Lower leg skin (tissue), 4 donors: ENCODE data around the gene NKD1. TPM values are rescaled to one million over a fixed set of nuclear protein-coding genes. Genes with fewer than 3 reads are reported as not detected.

Experiments
- DNase-seq, 2 donors: peaks; one replicate each; pipeline ENCODE4 v3.0.0-alpha.2; 2019; ENCODE audit warnings: low spot score in 2 of 2
- H3K4me3 ChIP-seq: fragments of 200-600 bp; sonication (generic); 2 replicates; pipeline ENCODE4 v1.5.1; 2017; ENCODE audit warnings: mild to moderate bottlenecking, low read depth; ENCODE audit not compliant: poor library complexity, severe bottlenecking
- CTCF ChIP-seq, 3 donors: fragments of 450-650 bp; IDR thresholded peaks; one replicate each; pipeline ENCODE4 v1.5.1; 2016; ENCODE audit warnings: antibody characterized with exemption in 3 of 3, mild to moderate bottlenecking in 3 of 3, moderate library complexity in 2 of 3
- POLR2A ChIP-seq, 2 donors: fragments of 450-650 bp; IDR thresholded peaks; one replicate each; pipeline ENCODE4 v1.6.1; 2016 to 2017; ENCODE audit warnings: antibody characterized with exemption in 2 of 2, mild to moderate bottlenecking in 1 of 2, moderate library complexity in 1 of 2
- WGBS, 2 donors: methylation state at CpG; one replicate each; pipeline ENCODE4 v1.1.5; 2018; 5-methylcytosine and 5-hydroxymethylcytosine counted together
- intact Hi-C: fragments of 100-400 bp; cut with DNase I; formaldehyde crosslinking; loops from one replicate; pipeline ENCODE4 v1.15.0; 2023; ENCODE audit warnings: low total_unique reads
- total RNA-seq, 4 donors: library from RNA; depleted of rRNA; stranded (reverse); fragments of >200 nt; gene quantifications; one replicate each; pipeline ENCODE4 v1.1.0, GENCODE V29; 2016

The NKD1 gene
- total RNA-seq, 4 donors from 2014 or later: 5.1 to 15.2 (median 7.2) TPM

GRCh38 chr16:50611995-50612848 is 64.0 kb downstream of the NKD1 start:
- TF ChIP-seq CTCF (IDR thresholded peaks at IDR 0.05): no peak
- TF ChIP-seq POLR2A (IDR thresholded peaks at IDR 0.05): no peak

GRCh38 chr16:50612849-50613198 is 64.6 kb downstream of the NKD1 start:
- 85 to 88% methylated on average over 6 of the region's 6 CpGs for WGBS, 2 donors
- no peak for TF ChIP-seq CTCF (IDR thresholded peaks at IDR 0.05)
- TF ChIP-seq POLR2A (IDR thresholded peaks at IDR 0.05): no peak
- intact Hi-C loops: no loop called here
- no peak overlapping the region for H3K4me3 ChIP-seq
- DNase-seq: no peak

More at GRCh38 chr16:50611995-50612848, 64.0 kb downstream of the NKD1 start:
- H3K4me3 ChIP-seq: no peak overlapping the region
- intact Hi-C loops: no loop called here
- WGBS, 2 donors: 89 to 95% methylated on average over 10 of the region's 10 CpGs
- DNase-seq: no peak

GRCh38 chr16:50613281-50613963 is 65.2 kb downstream of the NKD1 start:
- DNase-seq: no peak
- no peak overlapping the region for H3K4me3 ChIP-seq
- WGBS, 2 donors: 50 to 54% methylated on average over 18 to 20 of the region's 20 CpGs
- TF ChIP-seq CTCF (IDR thresholded peaks at IDR 0.05): no peak
- TF ChIP-seq POLR2A (IDR thresholded peaks at IDR 0.05): no peak
- intact Hi-C loops: no loop called here

- DNase-seq: no peak
- no peak for TF ChIP-seq CTCF (IDR thresholded peaks at IDR 0.05)
- WGBS, 2 donors: 76 to 78% methylated on average over 7 of the region's 7 CpGs
- H3K4me3 ChIP-seq: no peak overlapping the region
- intact Hi-C loops: no loop called here
These were observed 65.8 kb downstream of the NKD1 start for GRCh38 chr16:50613964-50614474.

GRCh38 chr16:50614955-50615724 is 66.9 kb downstream of the NKD1 start:
- no peak for DNase-seq
- WGBS, 2 donors: 76 to 77% methylated on average over 7 of the region's 7 CpGs
- H3K4me3 ChIP-seq: no peak overlapping the region
- intact Hi-C loops: no loop called here
- TF ChIP-seq CTCF (IDR thresholded peaks at IDR 0.05) (no peak), POLR2A (IDR thresholded peaks at IDR 0.05) (no peak)
